Mucosa of descending colon (tissue), 3 donors: ENCODE data around the gene TNIK. TPM values are rescaled to one million over a fixed set of nuclear protein-coding genes. Genes with fewer than 3 reads are reported as not detected.

Source experiments
- ATAC-seq: fragments of 200-7000 bp; cut with Tn5 transposase; one replicate; pipeline ENCODE4 v1.9.1; 2020; ENCODE audit warnings: mild to moderate bottlenecking, moderate library complexity
- DNase-seq, 3 donors: peaks; one replicate each; pipeline ENCODE4 v3.0.0-alpha.2; 2020
- H3K36me3 ChIP-seq: fragments of 200-600 bp; one replicate; pipeline ENCODE4 v1.8.0; 2021; ENCODE audit warnings: low read depth, mild to moderate bottlenecking
- H3K4me1 ChIP-seq: fragments of 200-600 bp; one replicate; pipeline ENCODE4 v1.8.0; 2021; ENCODE audit warnings: low read depth, mild to moderate bottlenecking
- H3K4me3 ChIP-seq: fragments of 200-600 bp; one replicate; pipeline ENCODE4 v1.8.0; 2021; ENCODE audit warnings: mild to moderate bottlenecking
- H3K9me3 ChIP-seq: fragments of 200-600 bp; one replicate; pipeline ENCODE4 v1.8.0; 2021; ENCODE audit warnings: mild to moderate bottlenecking
- CTCF ChIP-seq: fragments of 200-600 bp; IDR thresholded peaks from one replicate; pipeline ENCODE4 v1.8.0; 2022; ENCODE audit warnings: antibody characterized with exemption, mild to moderate bottlenecking
- intact Hi-C, 2 donors: fragments of 100-400 bp; cut with DNase I in 1 of 2; cut with micrococcal nuclease in 1 of 2; formaldehyde crosslinking; loops; one replicate each; pipeline versions ENCODE4 v1.11.0 to v1.11.1; 2022; cut with DNase I, micrococcal nuclease
- total RNA-seq, 3 donors: library from RNA; stranded (reverse); fragmentation: NEBNext Ultra II Directional in 2 of 3; extraction: Animal tissue kit (Norgen Biotek cat#: 25700) in 2 of 3; gene quantifications; one replicate each; pipeline versions ENCODE4 v1.2.1 to v1.2.4, GENCODE V29; 2021 to 2023
- donor health status: DM: no; HTN: no; CAD: no; lungs with moderate emphysema.
- donor health status: DM: no; HTN: no; CAD: no.
- donor health status: DM: no; HTN: yes; CAD: no.

Gene TNIK
- total RNA-seq, 3 donors from 2014 or later = 27.2 to 33.0 (median 28.0) TPM

GRCh38 chr3:171044384-171044783, 415.8 kb downstream of the TNIK start:
- Histone ChIP-seq H3K9me3 (no peaks in the 10 kb centered on the region), H3K4me1 (no peaks in the 10 kb centered on the region), H3K4me3 (no peak overlapping the region), H3K36me3 (no peaks in the 10 kb centered on the region)
- intact Hi-C loops = loop anchor here in 1 of 2 donors (10.0 kb wide), 1 partner anchor 520 kb away; no protein-coding TSS in a partner anchor
- no peak for TF ChIP-seq CTCF
- DNase-seq = no peak
- no peak for ATAC-seq

GRCh38 chr3:171039674-171040073, 420.5 kb downstream of the TNIK start:
- H3K4me3 ChIP-seq = no peak overlapping the region
- no peaks in the 10 kb centered on the region for H3K9me3 ChIP-seq
- ATAC-seq (no peak), DNase-seq (no peak)
- intact Hi-C loops = loop anchor here in 1 of 2 donors (10.0 kb wide), 1 partner anchor 525 kb away; no protein-coding TSS in a partner anchor
- no peaks in the 10 kb centered on the region for H3K36me3 ChIP-seq
- H3K4me1 ChIP-seq = no peaks in the 10 kb centered on the region
- no peak for TF ChIP-seq CTCF

GRCh38 chr3:171038342-171038741, 421.9 kb downstream of the TNIK start:
- intact Hi-C loops = no loop called here

GRCh38 chr3:171028779-171029232, 431.4 kb downstream of the TNIK start:
- H3K4me1 ChIP-seq = no peaks in the 10 kb centered on the region
- no peaks in the 10 kb centered on the region for H3K36me3 ChIP-seq
- H3K9me3 ChIP-seq = no peaks in the 10 kb centered on the region
- intact Hi-C loops = no loop called here
- DNase-seq (no peak), ATAC-seq (peak; percentile 22)
- no peak overlapping the region for H3K4me3 ChIP-seq
- TF ChIP-seq CTCF = no peak

More at GRCh38 chr3:171038342-171038741, 421.9 kb downstream of the TNIK start:
- Histone ChIP-seq H3K4me1 (no peaks in the 10 kb centered on the region), H3K9me3 (no peaks in the 10 kb centered on the region), H3K36me3 (no peaks in the 10 kb centered on the region), H3K4me3 (no peak overlapping the region)
- no peak for DNase-seq
- TF ChIP-seq CTCF = no peak
- no peak for ATAC-seq

- H3K4me1 ChIP-seq = no peaks in the 10 kb centered on the region
- intact Hi-C loops = no loop called here
- TF ChIP-seq CTCF = no peak
- no peaks in the 10 kb centered on the region for H3K36me3 ChIP-seq
- DNase-seq = peak; percentile 20 to 62 (median 53)
- ATAC-seq = peak; percentile 79
- H3K4me3 ChIP-seq = no peak overlapping the region
- no peaks in the 10 kb centered on the region for H3K9me3 ChIP-seq
Measured at GRCh38 chr3:171028025-171028778, 432.0 kb downstream of the TNIK start.
